A673 (cell line): Measurements from ENCODE around the gene RFX1. TPM values are rescaled to one million over a fixed set of nuclear protein-coding genes. Genes with fewer than 3 reads are reported as not detected.

Experiments used
- BruUV-seq: library from RNA; stranded (reverse); fragments of 400-500 nt; replicated peaks from 2 replicates; lab custom pipeline; 2021; lab: Mats Ljungman, UMichigan
- CTCF ChIA-PET: fragments of 300-600 bp; sonication (Branson Sonifier 250); formaldehyde crosslinking; loops from one replicate; lab custom pipeline; 2022; ENCODE audit warnings: antibody characterized with exemption; lab: Charles Lee
- POLR2A ChIA-PET: fragments of 300-600 bp; sonication (Branson Sonifier 250); formaldehyde crosslinking; loops from one replicate; lab custom pipeline; 2022; ENCODE audit warnings: antibody characterized with exemption; ENCODE audit not compliant: low non-redundant PET; lab: Charles Lee
- DNase-seq: peaks from one replicate; pipeline ENCODE4 v3.0.0-alpha.2; 2015; ENCODE audit warnings: low spot score
- H3K27ac ChIP-seq: fragments of 200-600 bp; sonication (generic); 2 replicates; pipeline ENCODE4 v1.5.1; 2016; ENCODE audit warnings: mixed run types, low read depth, mild to moderate bottlenecking, mixed read lengths, antibody characterized with exemption, low read length; ENCODE audit not compliant: poor library complexity, severe bottlenecking
- H3K27me3 ChIP-seq: fragments of 200-600 bp; sonication (generic); replicated peaks from 2 replicates; pipeline ENCODE4 v1.6.1; 2017; ENCODE audit warnings: mixed run types, low read depth, mild to moderate bottlenecking, mixed read lengths, antibody characterized with exemption, low read length; ENCODE audit not compliant: insufficient read depth, poor library complexity
- H3K36me3 ChIP-seq: fragments of 200-600 bp; sonication (generic); 2 replicates; pipeline ENCODE4 v1.6.1; 2016; ENCODE audit warnings: mixed run types, mild to moderate bottlenecking, mixed read lengths, antibody characterized with exemption, low read length; ENCODE audit not compliant: insufficient read depth, poor library complexity, severe bottlenecking
- H3K4me1 ChIP-seq: fragments of 200-600 bp; sonication (generic); 2 replicates; pipeline ENCODE4 v1.6.1; 2017; ENCODE audit warnings: mixed run types, mild to moderate bottlenecking, mixed read lengths, antibody characterized with exemption, low read length; ENCODE audit not compliant: insufficient read depth, poor library complexity, severe bottlenecking
- H3K4me3 ChIP-seq: fragments of 200-600 bp; sonication (generic); 2 replicates; pipeline ENCODE4 v1.5.1; 2016; ENCODE audit warnings: low read depth, mixed run types, mild to moderate bottlenecking, mixed read lengths, low read length; ENCODE audit not compliant: poor library complexity, severe bottlenecking
- H3K9me3 ChIP-seq: fragments of 200-600 bp; sonication (generic); 2 replicates; pipeline ENCODE4 v1.6.1; 2016; ENCODE audit warnings: mixed run types, low read depth, mild to moderate bottlenecking, mixed read lengths, antibody characterized with exemption, low read length; ENCODE audit not compliant: poor library complexity, severe bottlenecking
- EZH2 ChIP-seq: fragments of 200-600 bp; sonication (generic); IDR thresholded peaks from 2 replicates; pipeline ENCODE4 v1.6.1; 2017; ENCODE audit warnings: borderline replicate concordance, low read depth, mild to moderate bottlenecking, mixed read lengths, antibody characterized with exemption, low read length; ENCODE audit not compliant: poor library complexity, severe bottlenecking
- intact Hi-C: fragments of 100-400 bp; cut with micrococcal nuclease; formaldehyde crosslinking; loops from one replicate; pipeline ENCODE4 v1.10.0; 2022; ENCODE audit not compliant: unreplicated experiment
- total RNA-seq: library from RNA; stranded (reverse); gene quantifications from 2 replicates; pipeline ENCODE4 v1.2.3, GENCODE V29; 2021
- TF ChIP-seq, protein P1 (sequence below): fragments of 300-800, 200-600 bp; sonication (generic); conservative IDR thresholded peaks from 2 replicates; pipeline ENCODE4 v1.5.1; 2017; ENCODE audit warnings: low read depth, mild to moderate bottlenecking, antibody characterized with exemption, low read length, moderate library complexity, mixed read lengths

Gene RFX1
- total RNA-seq, 1 experiment from 2014 or later: 19.5 TPM

DNA sequence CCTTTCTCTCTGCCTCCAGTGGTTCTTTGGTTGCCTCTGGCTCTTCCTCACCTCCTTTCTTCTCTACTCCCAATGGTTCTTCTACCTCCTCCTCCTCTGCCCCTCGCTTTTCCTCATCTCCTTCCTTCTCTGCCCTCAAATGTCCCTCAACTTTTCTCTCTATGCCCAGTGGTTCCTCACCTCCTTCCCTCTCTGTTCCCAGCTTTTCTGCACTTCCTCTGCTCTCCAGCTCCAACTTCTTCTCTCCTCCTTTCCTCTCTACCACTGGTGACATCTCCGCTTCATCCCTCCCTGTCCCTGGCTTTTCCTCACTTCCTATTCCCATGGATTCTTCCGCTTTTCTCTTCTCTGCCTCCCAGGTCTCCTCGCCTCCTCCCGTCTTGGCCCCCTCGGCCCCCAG lies 48.0 kb upstream of the RFX1 start:
- no peak overlapping the region for H3K4me3 ChIP-seq
- no TSS peak for BruUV-seq
- H3K4me1 ChIP-seq: peaks cover 12% of the 10 kb centered on the region
- no peaks in the 10 kb centered on the region for H3K27me3 ChIP-seq
- DNase-seq: no peak
- no peaks in the 10 kb centered on the region for H3K36me3 ChIP-seq
- ChIA-PET CTCF (no interaction called here), POLR2A (no interaction called here)
- H3K27ac ChIP-seq: no peak overlapping the region
- intact Hi-C loops: no loop called here
- TF ChIP-seq EZH2: no peak
- TF ChIP-seq, protein P1, sequence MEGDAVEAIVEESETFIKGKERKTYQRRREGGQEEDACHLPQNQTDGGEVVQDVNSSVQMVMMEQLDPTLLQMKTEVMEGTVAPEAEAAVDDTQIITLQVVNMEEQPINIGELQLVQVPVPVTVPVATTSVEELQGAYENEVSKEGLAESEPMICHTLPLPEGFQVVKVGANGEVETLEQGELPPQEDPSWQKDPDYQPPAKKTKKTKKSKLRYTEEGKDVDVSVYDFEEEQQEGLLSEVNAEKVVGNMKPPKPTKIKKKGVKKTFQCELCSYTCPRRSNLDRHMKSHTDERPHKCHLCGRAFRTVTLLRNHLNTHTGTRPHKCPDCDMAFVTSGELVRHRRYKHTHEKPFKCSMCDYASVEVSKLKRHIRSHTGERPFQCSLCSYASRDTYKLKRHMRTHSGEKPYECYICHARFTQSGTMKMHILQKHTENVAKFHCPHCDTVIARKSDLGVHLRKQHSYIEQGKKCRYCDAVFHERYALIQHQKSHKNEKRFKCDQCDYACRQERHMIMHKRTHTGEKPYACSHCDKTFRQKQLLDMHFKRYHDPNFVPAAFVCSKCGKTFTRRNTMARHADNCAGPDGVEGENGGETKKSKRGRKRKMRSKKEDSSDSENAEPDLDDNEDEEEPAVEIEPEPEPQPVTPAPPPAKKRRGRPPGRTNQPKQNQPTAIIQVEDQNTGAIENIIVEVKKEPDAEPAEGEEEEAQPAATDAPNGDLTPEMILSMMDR: no peak
- no peaks in the 10 kb centered on the region for H3K9me3 ChIP-seq

DNA sequence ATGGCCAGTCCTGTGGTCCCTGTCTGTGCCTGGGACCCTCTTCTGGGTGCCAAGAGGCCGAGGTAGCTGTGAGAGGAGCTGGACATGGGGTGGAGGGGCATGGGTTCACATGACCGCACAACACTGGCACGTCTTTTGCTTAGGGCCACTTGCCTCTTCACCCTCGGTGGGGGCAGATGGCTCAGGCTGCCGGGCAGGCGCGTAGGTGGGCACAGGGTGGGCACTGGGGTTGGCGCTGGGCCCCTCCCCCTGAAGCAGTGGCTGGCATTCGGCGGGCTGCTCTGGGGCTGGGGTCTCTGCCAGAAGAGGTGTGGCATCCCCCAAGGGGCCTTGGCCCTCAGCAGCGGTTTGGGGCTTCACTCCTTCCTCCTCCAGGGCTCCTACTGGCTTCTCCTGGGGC lies 47.4 kb upstream of the RFX1 start:
- BruUV-seq: TSS peak; percentile 97
- DNase-seq: no peak
- no peaks in the 10 kb centered on the region for H3K36me3 ChIP-seq
- intact Hi-C loops: no loop called here
- H3K4me1 ChIP-seq: peaks cover 8% of the 10 kb centered on the region
- H3K27me3 ChIP-seq: no peaks in the 10 kb centered on the region
- H3K27ac ChIP-seq: no peak overlapping the region
- no peaks in the 10 kb centered on the region for H3K9me3 ChIP-seq
- CTCF ChIA-PET: no interaction called here
- POLR2A ChIA-PET: no interaction called here
- H3K4me3 ChIP-seq: no peak overlapping the region
- TF ChIP-seq, protein P1: no peak
- TF ChIP-seq EZH2: no peak

DNA sequence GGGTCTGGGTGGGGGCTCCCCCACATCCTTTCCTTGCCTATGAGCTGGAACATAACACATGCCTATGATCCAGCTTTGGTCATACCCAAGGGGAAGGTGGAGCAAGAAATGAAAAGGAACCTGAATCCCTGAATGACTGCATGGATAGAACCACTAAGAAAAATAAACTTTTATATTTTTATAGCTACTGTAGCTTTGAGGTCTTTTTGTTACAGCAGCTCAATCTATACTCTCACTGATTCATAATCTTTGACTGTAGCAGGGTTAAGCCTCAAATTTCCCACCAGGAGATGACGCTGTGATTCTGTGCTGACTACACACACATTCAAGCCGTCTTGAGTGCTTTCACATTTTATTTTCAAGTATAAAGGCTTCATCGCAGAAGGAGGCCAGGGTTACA lies 46.9 kb upstream of the RFX1 start:
- CTCF ChIA-PET: no interaction called here
- BruUV-seq: no TSS peak

More for the DNA sequence above, 46.9 kb upstream of the RFX1 start:
- DNase-seq: no peak
- intact Hi-C loops: no loop called here
- TF ChIP-seq EZH2: no peak
- TF ChIP-seq, protein P1: no peak
- H3K4me3 ChIP-seq: no peak overlapping the region
- peaks cover 4% of the 10 kb centered on the region for H3K4me1 ChIP-seq
- H3K9me3 ChIP-seq: no peaks in the 10 kb centered on the region
- no peak overlapping the region for H3K27ac ChIP-seq
- POLR2A ChIA-PET: no interaction called here
- H3K36me3 ChIP-seq: no peaks in the 10 kb centered on the region
- H3K27me3 ChIP-seq: no peaks in the 10 kb centered on the region
